Activated T-cell treated with anti-CD3 and anti-CD28 coated beads for 4 hours (primary cell): Measurements from ENCODE around the gene JUND.
A peak's percentile ranks its signal among the peaks of the same experiment; 100 is the strongest.

Experiments used
- DNase-seq: peaks from one replicate; pipeline ENCODE4 v3.0.0-alpha.2; 2020

JUND gene

GRCh38 chr19:18289471-18290301 is 8.3 kb upstream of the JUND start:
- no peak for DNase-seq

GRCh38 chr19:18287836-18288772 is 6.7 kb upstream of the JUND start:
- no peak for DNase-seq

- no peak for DNase-seq
Observed at GRCh38 chr19:18286973-18287635, 5.7 kb upstream of the JUND start.

- no peak for DNase-seq
Observed at GRCh38 chr19:18284712-18285360, 3.4 kb upstream of the JUND start.

- DNase-seq, result no peak
Observed at GRCh38 chr19:18283338-18283737, 1.9 kb upstream of the JUND start.

- DNase-seq, result no peak
Observed at GRCh38 chr19:18282788-18283141, 1.3 kb upstream of the JUND start.

GRCh38 chr19:18282021-18282787 is 782 bp upstream of the JUND start:
- DNase-seq, result no peak

- DNase-seq, result peak; percentile 65
Observed at GRCh38 chr19:18280247-18281081, 958 bp downstream of the JUND start.

- DNase-seq, result peak; percentile 89
Observed at GRCh38 chr19:18279516-18280246, 1.7 kb downstream of the JUND start.

GRCh38 chr19:18279266-18279515 is 2.2 kb downstream of the JUND start:
- no peak for DNase-seq

- no peak for DNase-seq
Observed at GRCh38 chr19:18278521-18279265, 2.7 kb downstream of the JUND start.

- no peak for DNase-seq
Observed at GRCh38 chr19:18274781-18275356, 6.6 kb downstream of the JUND start.

GRCh38 chr19:18274219-18274780 is 7.1 kb downstream of the JUND start, which contains the start of gene IQCN:
IQCN (minus strand) TSS chr19:18274452; CDS start chr19:18269478, 4,974 bp downstream.
- DNase-seq, result no peak

GRCh38 chr19:18273561-18274218 is 7.7 kb downstream of the JUND start:
- DNase-seq, result no peak

GRCh38 chr19:18271433-18271841 is 10.0 kb downstream of the JUND start:
- DNase-seq, result no peak

GRCh38 chr19:18270326-18270725 is 11.1 kb downstream of the JUND start:
- DNase-seq, result no peak

GRCh38 chr19:18269070-18269723 is 12.2 kb downstream of the JUND start:
- no peak for DNase-seq
